Measurements from ENCODE around the gene RFXAP. TPM values are rescaled to one million over a fixed set of nuclear protein-coding genes. Genes with fewer than 3 reads are reported as not detected.

The RFXAP gene
- polyA plus RNA-seq, 1 of the 3 experiments (the other 2 are of a cell fraction): 4.1 TPM

GRCh38 chr13:36817996-36818803 lies 822 bp upstream of the RFXAP start:
- H3K27me3 ChIP-seq (ENCODE audit: insufficient read depth): no peaks in the 10 kb centered on the region
- POLR2A ChIA-PET: interaction anchor here (0.6 kb wide), 1 partner anchor 184 kb away, joined by 3 read pairs; no protein-coding TSS in a partner anchor
- H3K9ac ChIP-seq: no peak overlapping the region
- H3K9me3 ChIP-seq: no peaks in the 10 kb centered on the region
- DNase-seq: no peak
- H3K4me2 ChIP-seq: peak overlapping the region; percentile 90
- no peaks in the 10 kb centered on the region for H3F3A ChIP-seq (replicated peaks; ENCODE audit: insufficient read depth)
- WGBS (ENCODE audit: low lambda C conversion rate): 26% methylated on average over 12 of the region's 12 CpGs
- peaks cover 0 to 4% of the 10 kb centered on the region in 2 experiments; a peak in 2 of 4 replicates for H3K4me1 ChIP-seq (ENCODE audit: control insufficient read depth in 1 of 2, insufficient read depth in 2 of 2, low read depth in 1 of 2, low read length in 1 of 2)
- peaks cover 38% of the 10 kb centered on the region for H3K79me2 ChIP-seq (ENCODE audit: insufficient read depth)
- TF ChIP-seq JUND (IDR thresholded peaks at IDR 0.05) (no peak), RAD21 (IDR thresholded peaks at IDR 0.05; ENCODE audit: low read length) (peak; percentile 43)
- TF ChIP-seq, protein P1, sequence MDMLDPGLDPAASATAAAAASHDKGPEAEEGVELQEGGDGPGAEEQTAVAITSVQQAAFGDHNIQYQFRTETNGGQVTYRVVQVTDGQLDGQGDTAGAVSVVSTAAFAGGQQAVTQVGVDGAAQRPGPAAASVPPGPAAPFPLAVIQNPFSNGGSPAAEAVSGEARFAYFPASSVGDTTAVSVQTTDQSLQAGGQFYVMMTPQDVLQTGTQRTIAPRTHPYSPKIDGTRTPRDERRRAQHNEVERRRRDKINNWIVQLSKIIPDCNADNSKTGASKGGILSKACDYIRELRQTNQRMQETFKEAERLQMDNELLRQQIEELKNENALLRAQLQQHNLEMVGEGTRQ (IDR thresholded peaks at IDR 0.05; ENCODE audit: borderline replicate concordance, low read depth, low read length): no peak
- peak overlapping the region in 1 of 2 experiments; percentile 36; a peak in 2 of 4 replicates for H3K27ac ChIP-seq (ENCODE audit: low read depth in 2 of 2, low read length in 1 of 2)
- H3K36me3 ChIP-seq (replicated peaks in 1 of 2; ENCODE audit: control insufficient read depth in 1 of 2, insufficient read depth in 2 of 2, low read length in 1 of 2): no peaks in the 10 kb centered on the region
- no peaks in the 10 kb centered on the region for H4K20me1 ChIP-seq (ENCODE audit: insufficient read depth)
- H2AFZ ChIP-seq (ENCODE audit: low read depth): peak overlapping the region; percentile 94
- peak overlapping the region; percentile 81 to 83 for H3K4me3 ChIP-seq (ENCODE audit: low read depth in 2 of 2, low read length in 1 of 2)
- H3K9me2 ChIP-seq: no peaks in the 10 kb centered on the region
- CTCF ChIA-PET: interaction anchor here (1.0 to 1.2 kb wide), 2 partner anchors 40 to 182 kb away, joined by 3 read pairs; no protein-coding TSS in a partner anchor

DNA sequence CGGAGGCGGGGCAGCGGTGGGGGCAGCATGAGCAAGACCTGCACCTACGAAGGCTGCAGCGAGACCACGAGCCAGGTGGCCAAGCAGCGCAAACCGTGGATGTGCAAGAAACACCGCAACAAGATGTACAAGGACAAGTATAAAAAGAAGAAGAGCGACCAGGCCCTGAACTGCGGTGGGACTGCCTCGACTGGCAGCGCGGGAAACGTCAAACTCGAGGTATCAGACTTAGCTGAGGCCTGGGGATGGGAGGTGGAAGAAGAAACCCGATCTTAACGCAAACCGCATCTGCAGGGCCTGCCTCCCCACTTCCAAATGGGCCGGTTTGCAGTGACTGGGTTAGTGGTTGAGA lies 693 bp downstream of the RFXAP start:
- H3K4me1 ChIP-seq (ENCODE audit: control insufficient read depth in 1 of 2, insufficient read depth in 2 of 2, low read depth in 1 of 2, low read length in 1 of 2): peaks cover 0 to 4% of the 10 kb centered on the region in 2 experiments; a peak in 2 of 4 replicates
- peak overlapping the region; percentile 94 for H2AFZ ChIP-seq (ENCODE audit: low read depth)
- DNase-seq: no peak
- H3F3A ChIP-seq (replicated peaks; ENCODE audit: insufficient read depth): peaks cover 1% of the 10 kb centered on the region
- peak; percentile 85 for TF ChIP-seq MAX (IDR thresholded peaks at IDR 0.05; ENCODE audit: low read depth)
- peak; percentile 37; the same call in 1 of the 2 replicates for TF ChIP-seq MXI1 (IDR thresholded peaks at IDR 0.05; ENCODE audit: low read depth, low read length)
- TF ChIP-seq NFIC (IDR thresholded peaks at IDR 0.05; ENCODE audit: borderline replicate concordance): no peak
- peak overlapping the region; percentile 69 for H3K9ac ChIP-seq
- no peaks in the 10 kb centered on the region for H3K27me3 ChIP-seq (ENCODE audit: insufficient read depth)
- H3K27ac ChIP-seq (ENCODE audit: low read depth in 2 of 2, low read length in 1 of 2): peak overlapping the region in 1 of 2 experiments; percentile 56; a peak in 1 of 4 replicates
- H3K36me3 ChIP-seq (replicated peaks in 1 of 2; ENCODE audit: control insufficient read depth in 1 of 2, insufficient read depth in 2 of 2, low read length in 1 of 2): peaks cover 0 to 4% of the 10 kb centered on the region in 2 experiments
- H3K9me2 ChIP-seq: no peaks in the 10 kb centered on the region
- peaks cover 40% of the 10 kb centered on the region for H3K79me2 ChIP-seq (ENCODE audit: insufficient read depth)
- H3K4me2 ChIP-seq: peak overlapping the region; percentile 90
- ChIA-PET POLR2A (no interaction called here), CTCF (no interaction called here)
- H4K20me1 ChIP-seq (ENCODE audit: insufficient read depth): no peaks in the 10 kb centered on the region
- no peaks in the 10 kb centered on the region for H3K9me3 ChIP-seq
- WGBS (ENCODE audit: low lambda C conversion rate): 4% methylated on average over 19 of the region's 20 CpGs
- peak overlapping the region; percentile 81 to 83 for H3K4me3 ChIP-seq (ENCODE audit: low read depth in 2 of 2, low read length in 1 of 2)

- 57% methylated on average over 4 of the region's 4 CpGs for WGBS (ENCODE audit: low lambda C conversion rate)
- H3K4me2 ChIP-seq: peak overlapping the region; percentile 90
- POLR2A ChIA-PET: no interaction called here
- TF ChIP-seq JUND (IDR thresholded peaks at IDR 0.05) (no peak), FOXJ3 (CRISPR knock-in tag; IDR thresholded peaks at IDR 0.05) (no peak), USF1 (IDR thresholded peaks at IDR 0.05; ENCODE audit: borderline replicate concordance, low read depth) (no peak), ELF1 (IDR thresholded peaks at IDR 0.05) (no peak), GATA2 (CRISPR knock-in tag; IDR thresholded peaks at IDR 0.05) (no peak)
- no peaks in the 10 kb centered on the region for H3K27me3 ChIP-seq (ENCODE audit: insufficient read depth)
- peaks cover 5% of the 10 kb centered on the region for H3F3A ChIP-seq (replicated peaks; ENCODE audit: insufficient read depth)
- H3K79me2 ChIP-seq (ENCODE audit: insufficient read depth): peaks cover 44% of the 10 kb centered on the region
- H3K9me2 ChIP-seq: no peaks in the 10 kb centered on the region
- peaks cover 1 to 5% of the 10 kb centered on the region in 2 experiments for H3K36me3 ChIP-seq (replicated peaks in 1 of 2; ENCODE audit: control insufficient read depth in 1 of 2, insufficient read depth in 2 of 2, low read length in 1 of 2)
- H2AFZ ChIP-seq (ENCODE audit: low read depth): peak overlapping the region; percentile 94; the same call in 1 of the 2 replicates
- no peaks in the 10 kb centered on the region for H4K20me1 ChIP-seq (ENCODE audit: insufficient read depth)
- DNase-seq: no peak
- CTCF ChIA-PET: interaction anchor here (1.5 kb wide), 1 partner anchor 161 kb away, joined by 3 read pairs; no protein-coding TSS in a partner anchor
- peaks cover 0 to 4% of the 10 kb centered on the region in 2 experiments; a peak in 3 of 4 replicates for H3K4me1 ChIP-seq (ENCODE audit: control insufficient read depth in 1 of 2, insufficient read depth in 2 of 2, low read depth in 1 of 2, low read length in 1 of 2)
- no peak overlapping the region for H3K27ac ChIP-seq (ENCODE audit: low read depth in 2 of 2, low read length in 1 of 2)
- peak overlapping the region; percentile 81 to 83 for H3K4me3 ChIP-seq (ENCODE audit: low read depth in 2 of 2, low read length in 1 of 2)
- H3K9me3 ChIP-seq: no peaks in the 10 kb centered on the region
- H3K9ac ChIP-seq: 0 out of 2 replicates have a peak overlapping the region, but pooled peaks have one; percentile 69
These were observed 1.2 kb downstream of the RFXAP start for GRCh38 chr13:36820222-36820621.
